HG03103 (cell line): ENCODE measurements around the gene SLC22A3.
A peak's percentile ranks its signal among the peaks of the same experiment; 100 is the strongest.
"Not testable (repeated sequence)": the region's sequence is repeated elsewhere in the genome, so short reads cannot be mapped to it uniquely, and the experiment has no call there.

ENCODE experiments used
- ATAC-seq: cut with Tn5 transposase; IDR thresholded peaks from one replicate; pipeline ENCODE4 v1.9.1; 2021; ENCODE audit warnings: low read depth; ENCODE audit not compliant: unreplicated experiment

SLC22A3 gene

DNA sequence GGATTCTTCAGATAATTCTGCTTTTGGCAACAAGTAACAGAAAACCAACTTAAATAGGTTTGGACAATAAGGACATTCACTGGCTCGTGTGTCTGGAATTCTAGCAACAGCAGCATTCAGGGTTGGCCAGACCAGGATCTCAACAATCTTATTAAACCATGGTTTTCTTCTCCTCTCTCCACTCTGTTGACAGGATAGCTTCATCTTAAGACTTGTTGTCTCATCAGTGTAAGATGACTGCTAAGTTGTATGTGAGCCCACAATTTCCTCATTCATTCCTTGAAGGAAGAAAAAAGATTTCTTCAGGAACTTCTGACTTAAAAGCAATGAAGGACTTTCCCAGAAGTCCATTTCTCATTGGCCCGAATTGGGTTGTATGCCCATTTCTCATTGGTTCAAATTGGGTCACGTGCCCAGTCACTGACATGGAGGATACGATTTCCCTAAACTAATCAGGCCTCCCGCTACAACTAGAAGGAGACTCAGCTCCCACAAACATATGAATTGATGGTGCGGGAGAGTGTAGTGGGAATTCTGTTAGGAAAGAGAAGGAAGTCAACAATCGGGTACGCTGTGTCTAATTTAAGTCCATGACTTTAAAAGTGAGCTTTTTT lies 83.7 kb downstream of the SLC22A3 start:
- no peak for ATAC-seq

DNA sequence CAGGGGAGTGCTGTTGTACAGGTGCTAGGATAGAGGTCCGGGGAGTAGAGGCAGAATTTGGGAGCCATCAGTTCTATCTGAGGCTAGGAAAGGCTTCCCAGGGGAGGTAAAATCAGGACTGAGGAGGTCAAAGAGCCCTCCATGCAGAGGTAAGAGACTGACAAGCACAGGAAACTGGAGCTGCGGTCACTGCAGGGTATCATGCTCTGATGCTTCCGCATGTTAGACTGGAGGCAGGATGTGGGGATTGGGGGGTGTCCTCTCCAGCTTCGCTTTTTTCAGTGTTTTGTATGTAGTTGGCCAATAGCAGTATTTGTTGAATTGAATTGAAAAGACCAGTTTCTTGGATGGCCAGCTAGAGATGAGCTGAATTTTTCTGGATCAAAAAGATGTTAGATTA lies 87.8 kb downstream of the SLC22A3 start:
- ATAC-seq = no peak

DNA sequence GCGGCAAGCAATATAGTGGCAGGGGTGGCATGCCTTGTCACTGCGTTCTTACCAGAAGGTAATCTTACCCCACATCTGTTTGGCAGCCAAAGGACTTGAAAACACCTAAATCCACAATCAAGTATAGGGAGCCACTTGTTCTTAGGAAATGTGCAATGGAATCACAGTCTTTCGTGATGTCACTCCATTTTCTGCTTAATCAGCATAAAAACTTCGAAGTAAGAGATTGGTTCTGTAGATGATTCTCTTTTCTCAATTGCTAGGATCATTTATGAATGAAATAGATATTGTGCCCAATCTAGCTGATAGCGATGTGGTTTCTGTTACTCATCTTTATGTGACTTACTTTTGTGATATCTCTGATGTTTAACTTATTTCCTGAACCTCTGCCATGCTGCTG lies 89.0 kb downstream of the SLC22A3 start:
- ATAC-seq = no peak

DNA sequence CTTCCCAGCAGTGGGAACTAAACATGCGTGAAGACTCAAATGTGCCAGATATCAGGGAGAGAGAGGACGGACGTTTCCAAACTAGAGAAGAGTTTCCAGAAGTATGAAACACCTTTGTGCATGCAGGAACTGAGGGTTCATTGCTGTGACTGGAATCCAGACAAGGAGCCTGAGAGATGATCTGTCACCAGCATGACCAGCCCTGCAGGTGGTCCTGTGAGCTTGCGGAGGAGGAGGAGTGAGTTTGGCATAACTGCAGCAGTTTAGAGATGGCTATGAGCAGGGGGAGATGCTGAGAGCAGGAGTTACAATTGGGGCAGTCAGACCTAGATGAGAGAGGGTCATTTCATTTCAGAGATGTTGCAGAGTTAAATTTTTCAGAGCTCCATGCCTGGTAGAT lies 89.6 kb downstream of the SLC22A3 start:
- no peak for ATAC-seq

DNA sequence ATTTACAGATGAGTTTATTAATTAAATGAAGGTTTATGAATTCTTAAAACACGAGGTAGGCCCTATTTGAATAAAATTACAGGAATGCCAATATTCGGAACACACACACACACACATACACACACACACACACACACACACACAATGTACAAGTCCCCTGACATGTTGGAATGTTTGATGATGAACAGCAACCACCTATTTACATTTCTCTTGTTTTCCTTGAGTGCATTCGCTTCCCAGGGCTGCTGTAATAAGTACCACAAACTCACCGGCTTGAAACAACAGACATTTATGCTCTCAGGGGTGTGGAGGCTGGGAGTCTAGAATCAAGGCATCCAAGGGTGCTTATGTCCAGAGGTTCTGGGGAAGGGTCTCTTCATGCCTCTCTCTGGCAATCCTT lies 90.3 kb downstream of the SLC22A3 start:
- ATAC-seq = no peak

DNA sequence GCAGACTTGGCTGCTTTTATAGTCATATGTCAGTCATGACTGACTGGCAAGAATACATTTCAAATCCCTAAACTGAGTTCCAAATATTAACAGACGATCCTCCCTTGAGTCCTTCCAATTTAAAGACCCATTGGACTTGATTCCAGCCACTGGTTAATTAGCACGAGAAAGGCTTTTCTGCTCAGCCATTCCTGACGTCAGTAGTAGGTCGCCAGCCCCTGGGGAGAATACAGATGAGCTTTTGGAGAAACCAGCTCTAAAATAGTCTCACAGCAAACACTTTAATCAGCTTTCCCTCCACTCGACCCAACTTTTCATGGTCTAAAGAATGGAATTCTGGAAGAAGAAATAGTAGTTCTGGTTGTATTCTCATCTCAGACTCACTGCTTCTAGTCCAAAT lies 91.6 kb downstream of the SLC22A3 start:
- ATAC-seq = no peak

DNA sequence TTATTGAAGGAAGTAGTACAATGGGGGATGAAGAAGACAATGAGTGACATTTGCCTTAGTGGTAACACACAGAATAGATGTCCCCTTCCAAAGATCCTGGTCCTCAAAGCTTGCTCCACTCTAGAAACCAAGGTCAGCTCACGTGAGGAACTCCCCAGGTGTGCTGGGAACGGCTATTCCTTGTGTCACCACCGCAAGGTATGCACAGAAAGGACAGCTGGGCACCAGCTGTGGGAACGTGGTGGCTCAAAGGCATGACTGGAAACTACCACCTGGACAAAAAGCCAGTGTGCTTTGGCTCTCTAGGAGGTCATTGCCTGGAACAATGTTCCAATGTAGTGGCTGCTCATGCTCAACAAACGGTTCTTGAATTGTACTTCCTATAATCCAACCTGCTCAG lies 94.0 kb downstream of the SLC22A3 start:
- ATAC-seq = no peak

DNA sequence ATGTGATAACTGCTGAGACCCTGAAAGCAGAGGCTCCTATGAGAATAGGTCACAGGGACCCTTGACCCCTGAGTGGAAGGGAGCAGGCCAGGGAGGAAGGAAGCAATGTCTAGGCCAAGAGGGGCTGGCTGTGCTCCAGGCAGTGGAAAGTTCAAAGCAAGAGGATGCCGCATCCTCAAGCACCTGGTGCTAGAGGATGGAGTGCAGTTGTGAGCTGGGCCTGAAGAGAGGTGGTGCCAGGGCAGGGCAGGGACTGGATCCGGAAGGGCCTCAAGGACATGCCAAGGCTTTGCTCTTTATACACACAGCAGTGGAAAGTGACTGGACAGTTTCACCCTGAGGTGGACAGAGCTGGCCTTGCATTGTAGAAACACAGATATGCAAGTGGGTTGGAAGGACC lies 97.0 kb downstream of the SLC22A3 start:
- ATAC-seq = no peak

DNA sequence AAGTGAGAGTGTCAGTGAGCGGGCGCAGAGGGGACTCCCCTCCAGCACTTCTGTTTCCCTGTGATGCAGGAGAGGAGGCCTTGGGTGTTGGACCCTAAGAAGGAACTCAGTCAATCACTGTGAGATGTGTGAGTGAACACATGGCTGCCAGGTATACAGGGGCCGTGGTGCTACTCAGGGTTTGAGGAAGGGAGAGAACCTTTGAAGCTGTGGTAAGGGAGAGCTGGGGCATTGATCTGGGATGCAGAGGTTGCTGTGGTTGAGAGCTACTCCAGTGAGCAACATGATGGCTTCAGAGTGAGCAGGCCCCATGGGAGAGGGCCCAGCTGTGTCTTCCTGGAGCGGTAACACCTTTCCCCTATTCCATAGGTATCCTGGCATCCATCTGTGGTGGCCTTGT lies 99.2 kb downstream of the SLC22A3 start:
- ATAC-seq = no peak

DNA sequence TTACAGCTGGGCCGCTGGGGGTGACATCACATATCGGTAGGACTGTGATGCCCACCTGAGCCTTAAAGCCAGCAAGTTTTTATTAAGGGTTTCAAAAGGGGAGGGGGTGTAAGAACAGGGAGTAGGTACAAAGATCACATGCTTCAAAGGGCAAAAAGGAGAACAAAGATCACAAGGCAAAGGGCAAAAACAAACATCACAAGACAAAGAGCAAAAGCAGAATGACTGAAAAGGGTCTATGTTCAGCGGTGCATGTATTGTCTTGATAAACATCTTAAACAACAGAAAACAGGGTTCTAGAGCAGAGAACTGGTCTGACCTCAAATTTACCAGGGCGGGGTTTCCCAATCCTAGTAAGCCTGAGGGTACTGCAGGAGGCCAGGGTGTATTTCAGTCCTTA lies 101.6 kb downstream of the SLC22A3 start:
- ATAC-seq = not testable (repeated sequence)

DNA sequence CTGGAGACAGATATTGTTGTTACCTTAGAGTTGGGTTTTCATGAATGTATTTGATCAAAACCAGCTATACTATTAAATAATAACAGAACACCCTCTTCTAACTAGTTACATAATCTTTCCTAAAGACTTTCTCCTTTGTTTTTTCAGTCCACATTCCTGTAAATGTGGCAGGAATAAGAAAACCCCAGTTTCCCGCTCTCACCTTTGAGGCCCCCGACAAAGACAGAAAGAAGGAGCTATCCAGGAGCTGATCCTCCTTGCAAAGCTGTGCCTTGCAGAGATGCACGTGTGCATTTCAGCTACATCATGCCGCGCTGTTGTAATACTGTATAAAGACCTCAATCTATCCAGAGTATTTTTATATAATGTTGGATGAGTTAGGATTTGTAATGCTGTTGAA lies 102.7 kb downstream of the SLC22A3 start:
- no peak for ATAC-seq

DNA sequence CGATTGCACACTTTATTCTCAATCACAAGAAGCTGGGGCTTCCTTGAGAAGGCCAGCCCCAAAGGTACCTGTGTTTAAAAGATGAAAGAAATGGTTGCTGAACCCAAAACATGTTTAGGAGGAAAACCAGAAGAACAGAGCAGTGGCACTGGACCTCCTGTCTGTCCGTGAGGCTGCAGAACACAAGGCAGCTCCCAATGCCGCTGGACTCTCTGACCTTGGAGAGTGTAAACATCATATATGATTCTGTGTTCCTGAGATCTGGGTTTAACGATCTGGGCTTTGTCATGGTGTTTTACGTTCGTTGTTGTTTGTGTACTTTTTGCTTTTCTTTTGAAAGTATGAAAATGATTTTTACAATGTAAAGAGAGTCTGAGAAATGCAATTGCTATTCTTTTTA lies 106.1 kb downstream of the SLC22A3 start:
- no peak for ATAC-seq

DNA sequence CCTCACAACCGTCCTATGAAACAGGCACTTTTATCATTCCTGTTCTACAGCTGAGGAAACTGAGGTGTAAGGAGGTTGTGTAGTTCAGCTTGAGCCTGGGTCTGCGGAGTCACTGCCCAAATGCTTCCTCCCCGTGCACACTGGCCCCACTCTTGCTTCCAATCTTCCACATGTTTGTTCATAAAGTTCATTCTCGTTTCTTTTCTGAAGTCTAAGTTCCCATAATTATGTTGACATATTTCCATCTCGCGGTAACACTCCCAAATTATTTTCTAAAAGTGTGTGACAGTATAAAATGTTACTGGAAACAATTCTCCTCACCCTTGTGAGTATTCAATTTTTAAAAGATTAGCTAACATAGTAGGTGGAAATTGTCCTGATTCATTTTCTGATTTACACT lies 106.9 kb downstream of the SLC22A3 start:
- no peak for ATAC-seq

DNA sequence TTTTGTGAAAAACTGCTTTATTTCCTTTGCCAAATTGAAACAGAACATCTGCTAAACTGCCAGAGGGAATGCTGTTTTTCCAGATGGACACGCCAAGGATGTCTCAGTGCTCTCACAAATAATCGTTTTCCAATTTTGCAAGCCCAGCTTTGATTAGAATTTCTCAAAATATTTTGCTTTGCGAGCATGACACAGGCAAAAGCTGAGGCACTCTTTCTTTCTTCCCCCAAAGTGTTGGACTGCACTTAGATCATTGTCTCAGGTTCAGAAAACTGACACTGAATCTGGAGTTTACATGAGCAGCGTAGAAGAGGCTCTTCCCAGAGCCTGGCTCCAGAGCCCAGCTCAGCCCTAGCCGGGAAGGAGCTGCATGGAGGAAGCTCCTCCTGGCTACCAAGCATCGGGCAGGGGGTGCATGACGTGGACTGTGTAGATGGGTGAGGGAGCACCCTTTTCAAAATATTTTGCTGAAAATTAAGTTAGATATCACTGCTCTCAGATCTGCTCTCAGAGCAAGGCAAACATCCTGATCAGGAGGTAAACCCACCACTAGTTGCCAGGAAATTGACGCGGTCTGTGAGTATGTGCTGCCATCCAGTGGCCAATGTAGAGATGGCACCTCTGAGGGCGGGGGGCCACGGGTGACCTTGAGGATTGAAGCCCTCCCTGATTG lies 107.5 kb downstream of the SLC22A3 start:
- peak; percentile 70 for ATAC-seq

DNA sequence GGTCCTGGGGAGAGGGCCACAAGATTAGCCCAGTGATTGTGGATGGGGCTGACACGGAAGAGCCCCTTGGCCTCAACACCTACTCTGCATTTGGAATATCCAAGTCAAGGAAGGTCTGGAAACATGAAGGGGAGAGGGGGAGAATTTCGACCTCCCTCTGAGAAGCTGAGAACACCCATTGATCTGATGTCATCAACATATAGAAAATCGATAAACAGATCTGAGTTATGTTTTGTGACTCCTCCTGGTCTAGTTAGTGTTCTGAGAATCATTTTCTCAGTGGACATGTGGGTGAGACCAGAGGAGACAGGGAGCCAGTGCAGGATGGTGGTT lies 108.0 kb downstream of the SLC22A3 start:
- no peak for ATAC-seq

DNA sequence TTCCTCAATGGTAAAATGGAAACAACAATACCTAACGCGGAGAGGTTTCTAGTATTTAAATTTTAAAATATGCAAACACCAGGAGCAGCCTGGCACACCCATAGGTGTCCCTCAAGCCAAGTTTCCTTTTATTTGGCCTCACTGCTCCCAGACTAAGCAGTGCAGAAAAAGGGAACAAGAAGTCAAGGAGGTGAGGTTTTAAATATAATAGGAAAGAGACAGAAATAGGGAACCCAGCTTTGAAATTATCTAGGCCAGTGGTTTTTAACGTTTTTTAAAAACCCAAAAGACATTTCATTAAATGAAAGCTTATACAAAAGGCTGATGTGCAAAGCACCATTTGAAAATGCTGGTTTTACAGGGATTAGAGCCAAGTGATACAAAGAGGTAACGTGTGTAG lies 109.6 kb downstream of the SLC22A3 start:
- ATAC-seq = no peak

DNA sequence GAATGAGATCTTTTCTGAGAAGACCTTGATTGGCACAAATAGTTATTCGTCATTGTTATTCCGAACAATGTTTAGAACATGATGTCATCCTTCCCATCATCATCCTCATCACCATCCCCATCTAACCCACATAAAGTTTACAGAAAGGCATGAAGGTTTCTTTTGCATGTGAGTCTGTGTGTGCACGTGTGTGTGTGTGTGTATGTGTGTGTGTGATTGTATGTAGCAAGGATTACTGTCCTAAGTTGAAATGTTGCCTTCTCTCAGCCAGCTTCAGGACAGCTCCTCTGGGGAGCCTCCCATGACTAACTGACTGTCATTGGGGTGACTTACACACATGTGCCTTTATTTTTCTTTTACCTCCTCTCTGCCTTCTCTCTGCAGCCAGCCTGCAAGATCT lies 113.5 kb downstream of the SLC22A3 start:
- no peak for ATAC-seq

DNA sequence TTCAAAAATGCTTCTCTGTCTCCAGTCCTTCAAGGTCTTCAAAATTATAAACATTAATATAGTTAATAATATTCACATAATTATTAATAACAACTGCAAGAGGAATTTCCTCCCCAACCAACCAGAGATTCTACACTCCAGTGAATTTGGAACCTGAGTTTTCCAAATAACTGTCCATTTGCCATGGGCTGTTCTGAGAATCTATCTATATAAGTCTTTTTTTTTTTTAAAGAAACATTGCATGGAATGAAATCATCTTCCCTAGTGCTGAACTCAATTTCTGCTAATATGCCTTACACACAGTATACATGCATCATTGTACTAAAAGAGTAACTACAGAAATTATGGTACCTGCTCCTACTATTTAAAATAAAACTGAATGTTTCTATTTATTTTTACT lies 113.9 kb downstream of the SLC22A3 start:
- ATAC-seq = no peak

DNA sequence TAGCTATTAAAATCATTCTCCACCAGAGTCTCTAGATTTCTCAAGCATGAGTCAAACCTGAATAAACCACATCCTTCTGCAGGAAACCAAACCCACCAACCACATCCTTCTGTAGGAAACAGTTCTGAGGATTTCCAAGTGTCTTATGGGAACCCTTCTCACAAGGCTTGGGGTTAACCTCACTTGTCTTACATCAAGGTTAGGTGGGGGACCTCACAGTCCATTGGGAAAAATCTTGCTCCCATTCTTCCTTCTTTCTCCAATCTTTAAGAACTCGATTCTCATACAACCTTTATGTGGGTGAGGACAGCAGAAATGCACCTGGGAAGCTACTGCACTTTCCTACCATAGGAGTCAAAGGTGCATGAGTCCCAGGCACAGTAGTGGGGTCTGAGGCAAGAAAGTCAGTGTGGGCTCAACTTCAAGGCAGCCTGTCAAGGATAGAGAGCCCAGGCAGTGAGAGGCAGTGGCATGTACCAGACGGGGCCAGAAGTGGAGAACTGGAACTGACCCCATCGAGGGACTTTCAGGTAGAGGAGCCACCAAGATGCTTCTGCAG lies 114.5 kb downstream of the SLC22A3 start:
- ATAC-seq = peak; percentile 97

DNA sequence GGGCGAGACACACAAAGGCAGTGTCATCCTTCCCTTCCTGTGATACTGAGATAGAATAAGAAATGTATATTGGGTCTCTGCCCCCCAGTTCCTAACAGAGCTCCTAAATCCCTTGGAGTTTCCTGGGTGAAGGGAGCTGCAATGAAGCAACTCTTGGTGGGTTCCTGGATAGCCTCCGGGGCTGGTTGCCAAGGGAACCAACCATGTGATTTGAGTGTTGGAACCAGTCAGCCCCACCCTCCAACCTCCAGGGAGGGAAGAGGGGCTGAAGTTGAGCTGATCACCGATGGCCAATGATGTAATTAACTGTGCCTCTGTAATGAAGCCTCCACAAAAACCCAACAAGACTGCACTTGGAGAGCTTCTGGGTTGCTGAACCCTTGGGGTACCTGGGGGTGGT lies 116.6 kb downstream of the SLC22A3 start:
- ATAC-seq = no peak

DNA sequence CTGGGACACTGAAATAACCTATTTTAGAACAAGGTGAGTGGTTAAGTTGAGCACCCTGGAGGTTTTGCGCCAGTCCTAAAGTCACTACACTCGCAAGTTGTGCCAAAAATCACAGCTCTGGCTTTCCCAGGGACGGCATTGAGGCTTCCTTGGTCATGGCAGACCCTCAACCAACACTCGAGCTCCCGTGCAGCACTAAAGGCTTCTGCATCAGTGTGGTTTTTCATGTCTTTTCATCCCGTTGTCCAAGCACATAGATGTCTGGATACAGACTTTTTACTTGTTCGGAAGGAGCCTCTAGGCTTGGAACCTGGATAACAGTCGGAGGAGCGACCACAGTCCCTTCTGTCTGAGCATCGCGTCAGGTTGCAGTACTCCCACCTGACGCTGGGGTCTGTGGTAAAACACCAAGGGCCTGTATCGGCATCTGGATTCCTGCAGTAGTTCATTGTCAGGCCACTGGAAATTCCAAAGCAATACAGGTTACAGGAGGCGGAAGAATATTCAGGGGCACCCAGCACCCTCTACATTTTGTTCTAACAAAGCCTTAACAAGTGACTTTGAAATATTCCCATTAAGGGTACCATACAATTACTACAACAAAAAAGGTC lies 119.2 kb downstream of the SLC22A3 start:
- ATAC-seq = not testable (repeated sequence)

DNA sequence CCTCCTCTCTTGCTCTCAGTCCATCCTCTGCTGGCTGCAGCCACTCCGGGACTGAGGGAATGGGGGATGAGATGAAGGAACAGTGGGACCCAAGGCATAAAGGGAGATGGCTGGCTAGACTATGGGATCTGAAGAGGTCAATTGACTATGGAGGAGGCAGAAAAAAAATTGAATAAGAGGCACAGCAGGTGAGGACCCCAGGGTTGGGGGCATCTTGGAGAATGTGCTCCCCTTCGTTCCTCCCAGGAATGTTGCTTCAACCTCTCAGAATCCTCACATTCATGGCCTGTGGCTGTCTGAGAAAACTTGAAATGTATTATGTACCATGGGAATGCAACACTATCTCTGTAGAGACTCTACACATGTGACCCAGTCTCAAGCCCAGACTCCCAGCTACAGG lies 121.0 kb downstream of the SLC22A3 start:
- no peak for ATAC-seq
